Endodermal cell (in vitro differentiated cells): ENCODE results near the gene OTUD3. TPM values are rescaled to one million over a fixed set of nuclear protein-coding genes. Genes with fewer than 3 reads are reported as not detected.
A peak's percentile ranks its signal among the peaks of the same experiment; 100 is the strongest.

ENCODE experiments used
- DNase-seq: peaks from one replicate; pipeline ENCODE4 v3.0.0-alpha.2; 2017
- H3K27ac ChIP-seq: 2 replicates; pipeline ENCODE4 v1.5.1; 2013; ENCODE audit warnings: mild to moderate bottlenecking, low read depth, low read length, moderate library complexity
- H3K27me3 ChIP-seq: 2 replicates; pipeline ENCODE4 v1.6.1; 2013; ENCODE audit warnings: mild to moderate bottlenecking, low read length, moderate library complexity; ENCODE audit not compliant: insufficient read depth, control insufficient read depth, poor library complexity, severe bottlenecking
- H3K36me3 ChIP-seq: 2 replicates; pipeline ENCODE4 v1.7.0; 2013; ENCODE audit warnings: mild to moderate bottlenecking, low read length, moderate library complexity; ENCODE audit not compliant: control insufficient read depth, insufficient read depth
- H3K4me1 ChIP-seq: one replicate; pipeline ENCODE4 v1.7.0; 2013; ENCODE audit warnings: low read length; ENCODE audit not compliant: control insufficient read depth, insufficient read depth
- H3K4me3 ChIP-seq: 2 replicates; pipeline ENCODE4 v1.5.1; 2013; ENCODE audit warnings: mild to moderate bottlenecking, low read length, moderate library complexity
- H3K9ac ChIP-seq: 2 replicates; pipeline ENCODE4 v1.6.1; 2013; ENCODE audit warnings: mild to moderate bottlenecking, low read length, moderate library complexity; ENCODE audit not compliant: poor library complexity, severe bottlenecking; ENCODE audit errors: extremely low read depth
- H3K9me3 ChIP-seq: 2 replicates; pipeline ENCODE4 v1.6.1; 2013; ENCODE audit warnings: mild to moderate bottlenecking, low read length, moderate library complexity; ENCODE audit not compliant: control insufficient read depth
- H3K27ac Mint-ChIP-seq: 2 replicates; pipeline ENCODE4 v1.8.0; 2020; ENCODE audit warnings: mixed read lengths
- H3K27me3 Mint-ChIP-seq: 2 replicates; pipeline ENCODE4 v1.8.0; 2021; ENCODE audit warnings: mild to moderate bottlenecking, mixed read lengths; ENCODE audit not compliant: insufficient read depth
- H3K36me3 Mint-ChIP-seq: 2 replicates; pipeline ENCODE4 v1.8.0; 2020; ENCODE audit warnings: low read depth, mixed read lengths
- H3K4me1 Mint-ChIP-seq: 2 replicates; pipeline ENCODE4 v1.8.0; 2020; ENCODE audit warnings: mixed read lengths
- H3K4me3 Mint-ChIP-seq: 2 replicates; pipeline ENCODE4 v1.8.0; 2020; ENCODE audit warnings: mild to moderate bottlenecking, moderate library complexity, mixed read lengths
- H3K9me3 Mint-ChIP-seq: 2 replicates; pipeline ENCODE4 v1.8.0; 2020; ENCODE audit warnings: mild to moderate bottlenecking, mixed read lengths
- WGBS, 2 experiments: methylation state at CpG; one replicate each; pipeline versions ENCODE4 v1.1.5 to v1.1.7; 2013; ENCODE audit warnings: missing lambda C conversion rate in 2 of 2, mixed read lengths in 1 of 2; ENCODE audit not compliant: insufficient coverage in 1 of 2, insufficient read length in 1 of 2; 5-methylcytosine and 5-hydroxymethylcytosine counted together
- total RNA-seq, 2 donors: library from RNA; stranded (reverse); fragmentation: NEBNext Ultra II Directional in 1 of 2; extraction: Animal tissue kit (Norgen Biotek cat#: 25700) in 1 of 2; gene quantifications; 2 replicates in 1 of 2; 3 replicates in 1 of 2; pipeline ENCODE4 v1.2.1, GENCODE V29; 2021
- TF ChIP-seq, protein P1 (sequence below): fragments of 200-600 bp; sonication (generic); conservative IDR thresholded peaks from 2 replicates; pipeline ENCODE4 v1.5.0; 2021; ENCODE audit warnings: antibody characterized with exemption, mild to moderate bottlenecking

Gene OTUD3
- total RNA-seq, 2 donors from 2014 or later: 14.5 to 25.0 TPM

- Mint-ChIP-seq H3K9me3 (peaks cover 45% of the 10 kb centered on the region), H3K36me3 (peaks cover 6% of the 10 kb centered on the region), H3K27ac (no peak overlapping the region), H3K4me1 (peaks cover 13% of the 10 kb centered on the region), H3K4me3 (no peak overlapping the region), H3K27me3 (peaks cover 1% of the 10 kb centered on the region)
- H3K9ac ChIP-seq: no peak overlapping the region
- peaks cover 34% of the 10 kb centered on the region for H3K9me3 ChIP-seq
- TF ChIP-seq, protein P1, sequence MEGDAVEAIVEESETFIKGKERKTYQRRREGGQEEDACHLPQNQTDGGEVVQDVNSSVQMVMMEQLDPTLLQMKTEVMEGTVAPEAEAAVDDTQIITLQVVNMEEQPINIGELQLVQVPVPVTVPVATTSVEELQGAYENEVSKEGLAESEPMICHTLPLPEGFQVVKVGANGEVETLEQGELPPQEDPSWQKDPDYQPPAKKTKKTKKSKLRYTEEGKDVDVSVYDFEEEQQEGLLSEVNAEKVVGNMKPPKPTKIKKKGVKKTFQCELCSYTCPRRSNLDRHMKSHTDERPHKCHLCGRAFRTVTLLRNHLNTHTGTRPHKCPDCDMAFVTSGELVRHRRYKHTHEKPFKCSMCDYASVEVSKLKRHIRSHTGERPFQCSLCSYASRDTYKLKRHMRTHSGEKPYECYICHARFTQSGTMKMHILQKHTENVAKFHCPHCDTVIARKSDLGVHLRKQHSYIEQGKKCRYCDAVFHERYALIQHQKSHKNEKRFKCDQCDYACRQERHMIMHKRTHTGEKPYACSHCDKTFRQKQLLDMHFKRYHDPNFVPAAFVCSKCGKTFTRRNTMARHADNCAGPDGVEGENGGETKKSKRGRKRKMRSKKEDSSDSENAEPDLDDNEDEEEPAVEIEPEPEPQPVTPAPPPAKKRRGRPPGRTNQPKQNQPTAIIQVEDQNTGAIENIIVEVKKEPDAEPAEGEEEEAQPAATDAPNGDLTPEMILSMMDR: no peak
- no peak for DNase-seq
- H3K27me3 ChIP-seq: no peaks in the 10 kb centered on the region
- H3K36me3 ChIP-seq: no peaks in the 10 kb centered on the region
- no peak overlapping the region for H3K4me3 ChIP-seq
- no peaks in the 10 kb centered on the region for H3K4me1 ChIP-seq
- WGBS, 2 experiments: 38 to 43% methylated on average over 1 of the region's 1 CpG
- H3K27ac ChIP-seq: no peak overlapping the region
Observed at GRCh38 chr1:19932866-19933265, 50.7 kb downstream of the OTUD3 start.

GRCh38 chr1:19934336-19934735 is 52.1 kb downstream of the OTUD3 start:
- Histone ChIP-seq H3K4me1 (no peaks in the 10 kb centered on the region), H3K36me3 (no peaks in the 10 kb centered on the region), H3K27ac (no peak overlapping the region), H3K9ac (no peak overlapping the region), H3K9me3 (peaks cover 34% of the 10 kb centered on the region), H3K4me3 (no peak overlapping the region), H3K27me3 (no peaks in the 10 kb centered on the region)
- no peak for DNase-seq
- Mint-ChIP-seq H3K36me3 (peaks cover 6% of the 10 kb centered on the region), H3K4me1 (peaks cover 15% of the 10 kb centered on the region), H3K9me3 (peaks cover 41% of the 10 kb centered on the region), H3K27me3 (peaks cover 1% of the 10 kb centered on the region), H3K27ac (no peak overlapping the region), H3K4me3 (no peak overlapping the region)
- TF ChIP-seq, protein P1: no peak
- WGBS, 2 experiments: 81 to 91% methylated on average over 4 to 7 of the region's 7 CpGs

DNA sequence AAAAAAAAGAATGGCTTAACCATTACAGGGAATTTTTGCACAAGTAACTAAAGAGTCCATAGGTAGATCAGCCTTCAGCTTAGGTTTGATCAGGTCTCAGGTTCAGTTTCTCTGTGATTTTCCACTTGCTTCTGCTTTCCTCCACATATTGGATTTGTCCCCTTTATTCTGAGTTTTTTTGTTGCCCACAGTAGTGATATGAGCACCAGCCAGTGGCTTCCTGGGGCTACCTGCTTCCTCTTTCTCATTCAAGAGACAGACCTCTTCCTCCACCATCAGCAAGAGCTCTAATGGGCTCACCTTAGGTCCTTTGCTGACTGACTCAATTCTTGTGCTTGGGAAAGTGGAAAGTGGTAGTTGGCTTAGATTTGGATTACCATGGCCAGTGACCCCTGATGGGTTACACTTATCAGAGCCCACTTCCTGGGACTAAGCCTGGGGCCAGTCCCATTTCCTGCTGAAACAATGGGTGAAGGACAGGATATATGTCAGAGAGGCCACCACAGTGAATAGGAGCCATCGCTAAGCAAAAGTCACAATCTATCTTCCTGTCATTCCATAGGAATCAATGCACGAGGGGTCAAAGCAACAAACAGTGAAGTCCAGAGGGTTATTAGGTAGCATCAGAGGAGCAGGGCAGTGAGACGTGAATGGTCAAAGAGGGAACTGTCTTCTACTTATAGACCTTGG is 54.0 kb downstream of the OTUD3 start:
- H3K27ac Mint-ChIP-seq: peak overlapping the region; percentile 13
- H3K4me3 Mint-ChIP-seq: no peak overlapping the region
- no peaks in the 10 kb centered on the region for H3K27me3 ChIP-seq
- H3K9ac ChIP-seq: no peak overlapping the region
- H3K36me3 Mint-ChIP-seq: peaks cover 6% of the 10 kb centered on the region
- H3K4me1 Mint-ChIP-seq: peaks cover 15% of the 10 kb centered on the region
- DNase-seq: no peak
- peaks cover 28% of the 10 kb centered on the region for H3K9me3 Mint-ChIP-seq
- peaks cover 1% of the 10 kb centered on the region for H3K27me3 Mint-ChIP-seq
- peaks cover 27% of the 10 kb centered on the region for H3K9me3 ChIP-seq
- no peak overlapping the region for H3K27ac ChIP-seq
- 74 to 92% methylated on average over 3 of the region's 3 CpGs for WGBS, 2 experiments
- H3K4me3 ChIP-seq: no peak overlapping the region
- H3K36me3 ChIP-seq: no peaks in the 10 kb centered on the region
- H3K4me1 ChIP-seq: no peaks in the 10 kb centered on the region
- TF ChIP-seq, protein P1: no peak
